Activated CD8-positive, alpha-beta T cell treated with anti-CD3 and anti-CD28 coated beads for 36 hours (primary cell): Measurements from ENCODE around the gene FGF5. TPM values are rescaled to one million over a fixed set of nuclear protein-coding genes. Genes with fewer than 3 reads are reported as not detected.

ENCODE experiments used
- ATAC-seq: fragments of 200-7000 bp; cut with Tn5 transposase; one replicate; pipeline ENCODE4 v1.10.0; 2021; ENCODE audit warnings: mild to moderate bottlenecking, moderate library complexity
- CTCF ChIA-PET: fragments of 350-600 bp; sonication (Branson Sonifier 250); formaldehyde crosslinking; loops from one replicate; lab custom pipeline; 2021; ENCODE audit warnings: antibody characterized with exemption; lab: Charles Lee
- POLR2A ChIA-PET: fragments of 350-600 bp; sonication (Branson Sonifier 250); formaldehyde crosslinking; loops from one replicate; lab custom pipeline; 2021; ENCODE audit warnings: antibody characterized with exemption; lab: Charles Lee
- DNase-seq: peaks from one replicate; pipeline ENCODE4 v3.0.0-alpha.2; 2020
- H3K27ac Mint-ChIP-seq: one replicate; pipeline ENCODE4 v1.8.0; 2021; ENCODE audit warnings: mild to moderate bottlenecking, mixed read lengths
- H3K27me3 Mint-ChIP-seq: one replicate; pipeline ENCODE4 v1.8.0; 2021; ENCODE audit warnings: mixed read lengths
- H3K36me3 Mint-ChIP-seq: one replicate; pipeline ENCODE4 v1.8.0; 2021; ENCODE audit warnings: low read depth, mixed read lengths
- H3K4me1 Mint-ChIP-seq: one replicate; pipeline ENCODE4 v1.8.0; 2021; ENCODE audit warnings: low read depth, mixed read lengths
- H3K4me3 Mint-ChIP-seq: one replicate; pipeline ENCODE4 v1.8.0; 2021; ENCODE audit warnings: mild to moderate bottlenecking, moderate library complexity, mixed read lengths
- H3K9me3 Mint-ChIP-seq: one replicate; pipeline ENCODE4 v1.8.0; 2021; ENCODE audit warnings: mixed read lengths
- intact Hi-C: fragments of 100-400 bp; cut with micrococcal nuclease; formaldehyde crosslinking; loops from one replicate; pipeline ENCODE4 v1.10.0; 2022
- total RNA-seq, 2 experiments: library from RNA; stranded (reverse); gene quantifications; one replicate each; pipeline ENCODE4 v1.2.3, GENCODE V29; 2021
- TF ChIP-seq, protein P1 (sequence below): fragments of 200-600 bp; IDR thresholded peaks from one replicate; pipeline ENCODE4 v1.8.0; 2022; ENCODE audit warnings: antibody characterized with exemption, mild to moderate bottlenecking

The FGF5 gene
- total RNA-seq, 2 experiments from 2014 or later = not detected

DNA sequence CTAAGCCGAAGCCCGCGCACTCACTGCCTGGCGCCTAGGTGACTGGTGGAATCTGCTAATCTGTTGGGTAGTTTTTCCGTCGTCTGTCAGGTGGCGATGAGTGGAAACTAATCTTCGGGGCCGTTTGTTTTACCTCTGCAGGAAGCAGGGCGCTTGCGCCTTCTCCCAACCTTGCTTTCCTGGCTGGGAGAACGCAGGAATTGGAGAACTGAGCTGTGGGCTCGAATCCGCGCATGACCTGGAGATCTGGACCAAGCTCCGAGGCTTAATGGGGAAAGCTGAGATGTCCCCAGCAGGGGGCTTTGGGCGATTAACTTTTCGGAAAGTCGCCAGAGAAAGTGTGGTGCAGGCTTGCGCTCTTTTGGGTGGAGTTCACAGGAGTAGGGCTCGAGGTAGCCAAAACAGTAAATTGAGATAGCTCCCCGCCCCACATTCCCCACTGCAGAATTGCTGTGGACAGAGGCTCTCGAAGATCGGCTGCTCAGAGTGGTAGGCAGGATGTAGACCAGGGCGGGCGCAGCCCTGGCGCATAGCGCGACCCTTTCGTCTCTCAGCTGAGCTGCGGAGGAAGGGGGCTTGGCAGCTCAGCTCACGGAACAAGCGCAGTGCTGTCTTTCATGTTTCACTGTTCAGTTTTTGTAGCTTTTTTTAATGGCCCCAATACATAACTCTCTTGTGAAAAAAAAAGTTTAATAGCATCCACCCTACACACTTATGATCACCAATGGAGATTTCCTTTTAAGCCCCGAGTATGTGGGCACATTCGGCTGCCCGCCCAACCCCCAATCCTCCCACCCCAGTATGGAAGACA is 2.7 kb upstream of the FGF5 start:
- H3K36me3 Mint-ChIP-seq = no peaks in the 10 kb centered on the region
- H3K27me3 Mint-ChIP-seq = peaks cover 64% of the 10 kb centered on the region
- no peak overlapping the region for H3K4me3 Mint-ChIP-seq
- no peak for ATAC-seq
- intact Hi-C loops = no loop called here
- ChIA-PET CTCF (no interaction called here), POLR2A (no interaction called here)
- H3K27ac Mint-ChIP-seq = no peak overlapping the region
- TF ChIP-seq, protein P1, sequence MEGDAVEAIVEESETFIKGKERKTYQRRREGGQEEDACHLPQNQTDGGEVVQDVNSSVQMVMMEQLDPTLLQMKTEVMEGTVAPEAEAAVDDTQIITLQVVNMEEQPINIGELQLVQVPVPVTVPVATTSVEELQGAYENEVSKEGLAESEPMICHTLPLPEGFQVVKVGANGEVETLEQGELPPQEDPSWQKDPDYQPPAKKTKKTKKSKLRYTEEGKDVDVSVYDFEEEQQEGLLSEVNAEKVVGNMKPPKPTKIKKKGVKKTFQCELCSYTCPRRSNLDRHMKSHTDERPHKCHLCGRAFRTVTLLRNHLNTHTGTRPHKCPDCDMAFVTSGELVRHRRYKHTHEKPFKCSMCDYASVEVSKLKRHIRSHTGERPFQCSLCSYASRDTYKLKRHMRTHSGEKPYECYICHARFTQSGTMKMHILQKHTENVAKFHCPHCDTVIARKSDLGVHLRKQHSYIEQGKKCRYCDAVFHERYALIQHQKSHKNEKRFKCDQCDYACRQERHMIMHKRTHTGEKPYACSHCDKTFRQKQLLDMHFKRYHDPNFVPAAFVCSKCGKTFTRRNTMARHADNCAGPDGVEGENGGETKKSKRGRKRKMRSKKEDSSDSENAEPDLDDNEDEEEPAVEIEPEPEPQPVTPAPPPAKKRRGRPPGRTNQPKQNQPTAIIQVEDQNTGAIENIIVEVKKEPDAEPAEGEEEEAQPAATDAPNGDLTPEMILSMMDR = no peak
- DNase-seq = no peak
- peaks cover 33% of the 10 kb centered on the region for H3K4me1 Mint-ChIP-seq
- no peaks in the 10 kb centered on the region for H3K9me3 Mint-ChIP-seq

DNA sequence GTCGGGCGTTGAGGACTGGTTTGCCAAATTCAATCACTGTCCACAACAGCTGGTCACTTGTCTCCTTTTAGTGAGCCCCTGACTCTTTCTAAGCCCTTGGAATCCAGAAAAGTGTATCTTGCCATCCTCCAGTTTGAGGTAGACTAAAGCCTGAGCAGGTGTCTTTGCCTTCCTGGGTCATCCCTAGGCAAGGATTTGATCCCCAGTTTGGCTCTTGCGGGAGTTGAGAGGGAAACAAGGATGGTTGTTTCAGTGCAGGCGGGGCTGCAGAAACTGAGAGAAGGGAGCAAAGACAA is 2.2 kb upstream of the FGF5 start:
- DNase-seq (no peak), ATAC-seq (no peak)
- ChIA-PET POLR2A (no interaction called here), CTCF (no interaction called here)
- Mint-ChIP-seq H3K4me3 (no peak overlapping the region), H3K36me3 (no peaks in the 10 kb centered on the region), H3K27ac (no peak overlapping the region), H3K9me3 (no peaks in the 10 kb centered on the region), H3K4me1 (peaks cover 34% of the 10 kb centered on the region), H3K27me3 (peaks cover 65% of the 10 kb centered on the region)
- TF ChIP-seq, protein P1 = no peak
- intact Hi-C loops = no loop called here

DNA sequence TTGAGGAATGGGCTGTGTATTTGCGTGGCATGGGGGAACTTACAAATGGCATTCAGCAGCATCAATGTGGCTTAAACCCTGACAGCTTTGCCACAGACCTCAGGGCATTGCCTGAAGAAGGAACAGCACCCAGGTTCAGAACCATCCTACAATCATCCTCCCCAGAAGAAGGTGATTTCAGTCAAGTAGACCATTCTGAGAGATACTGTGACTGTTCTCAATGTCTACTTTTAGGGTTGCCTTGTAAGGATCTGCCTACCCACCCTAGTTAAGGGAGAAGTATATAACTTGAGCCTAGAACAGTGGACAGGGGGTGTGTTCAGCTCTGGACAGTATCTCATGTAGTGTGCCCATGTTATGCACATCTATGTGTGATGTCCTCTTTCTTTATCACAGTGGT is 1.6 kb upstream of the FGF5 start:
- H3K9me3 Mint-ChIP-seq = no peaks in the 10 kb centered on the region
- no peaks in the 10 kb centered on the region for H3K36me3 Mint-ChIP-seq
- intact Hi-C loops = no loop called here
- ATAC-seq (no peak), DNase-seq (no peak)
- H3K27me3 Mint-ChIP-seq = peaks cover 67% of the 10 kb centered on the region
- ChIA-PET CTCF (no interaction called here), POLR2A (no interaction called here)
- TF ChIP-seq, protein P1 = no peak
- H3K4me1 Mint-ChIP-seq = peaks cover 34% of the 10 kb centered on the region
- no peak overlapping the region for H3K27ac Mint-ChIP-seq
- no peak overlapping the region for H3K4me3 Mint-ChIP-seq

DNA sequence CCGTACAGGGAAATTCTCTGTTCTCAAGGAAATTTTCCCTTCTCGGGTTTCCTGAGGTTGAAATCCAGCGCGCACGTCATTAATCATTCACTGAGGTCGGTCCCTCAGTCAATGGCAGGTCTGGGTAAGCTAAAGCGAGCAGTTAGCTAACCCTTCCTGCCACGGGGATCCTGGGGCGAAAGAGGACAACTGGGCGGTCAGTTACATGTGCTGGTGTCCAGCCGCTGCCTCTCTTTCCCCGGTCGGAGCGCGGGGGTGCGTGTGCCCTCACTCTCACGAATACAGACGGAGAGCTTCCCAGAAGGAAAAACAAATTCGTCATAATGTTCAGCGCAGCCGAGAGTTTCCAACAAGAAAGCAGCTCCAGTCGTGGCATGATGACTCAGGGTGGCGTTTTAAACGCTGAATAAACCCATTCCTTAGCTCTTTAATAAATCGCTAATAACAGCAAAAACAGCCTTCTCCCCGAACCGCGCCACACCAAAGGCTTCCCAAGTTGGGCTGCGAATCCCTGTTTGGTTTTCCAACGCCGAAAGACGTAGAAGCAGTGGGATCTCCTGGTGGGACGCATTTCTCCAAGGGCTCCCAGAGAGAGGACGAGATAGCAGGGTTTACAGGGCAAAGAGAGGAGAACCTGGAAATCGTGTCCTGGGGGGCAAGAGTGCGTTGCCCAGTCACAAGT is 752 bp upstream of the FGF5 start:
- H3K27me3 Mint-ChIP-seq = peaks cover 73% of the 10 kb centered on the region
- TF ChIP-seq, protein P1 = no peak
- CTCF ChIA-PET = no interaction called here
- no peaks in the 10 kb centered on the region for H3K36me3 Mint-ChIP-seq
- H3K9me3 Mint-ChIP-seq = no peaks in the 10 kb centered on the region
- intact Hi-C loops = no loop called here
- ATAC-seq (no peak), DNase-seq (no peak)
- no peak overlapping the region for H3K27ac Mint-ChIP-seq
- peaks cover 34% of the 10 kb centered on the region for H3K4me1 Mint-ChIP-seq
- H3K4me3 Mint-ChIP-seq = peak overlapping the region; percentile 65
- POLR2A ChIA-PET = interaction anchor here (1.1 kb wide), 1 partner anchor 9 kb away, joined by 3 read pairs; no protein-coding TSS in a partner anchor

DNA sequence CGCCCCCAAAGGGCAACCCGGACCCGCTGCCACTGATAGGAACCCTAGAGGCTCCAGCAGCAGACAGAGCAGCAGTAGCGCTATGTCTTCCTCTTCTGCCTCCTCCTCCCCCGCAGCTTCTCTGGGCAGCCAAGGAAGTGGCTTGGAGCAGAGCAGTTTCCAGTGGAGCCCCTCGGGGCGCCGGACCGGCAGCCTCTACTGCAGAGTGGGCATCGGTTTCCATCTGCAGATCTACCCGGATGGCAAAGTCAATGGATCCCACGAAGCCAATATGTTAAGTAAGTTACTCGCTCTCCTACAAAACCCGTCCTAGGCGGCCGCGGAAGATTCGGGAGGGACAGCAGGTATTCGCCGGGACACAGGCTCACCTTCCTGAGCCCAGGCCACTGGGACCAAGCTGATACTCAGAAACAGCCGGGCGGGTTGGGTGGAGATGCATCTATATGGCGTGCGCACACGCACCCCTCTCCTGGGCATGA is 477 bp downstream of the FGF5 start:
- Mint-ChIP-seq H3K4me3 (peak overlapping the region; percentile 65), H3K4me1 (peaks cover 34% of the 10 kb centered on the region), H3K36me3 (no peaks in the 10 kb centered on the region), H3K27ac (no peak overlapping the region), H3K27me3 (peaks cover 81% of the 10 kb centered on the region), H3K9me3 (no peaks in the 10 kb centered on the region)
- ATAC-seq (peak; percentile 34), DNase-seq (no peak)
- intact Hi-C loops = no loop called here
- ChIA-PET CTCF (no interaction called here), POLR2A (no interaction called here)
- TF ChIP-seq, protein P1 = no peak
